Activated CD8-positive, alpha-beta memory T cell treated with anti-CD3 and anti-CD28 coated beads for 48 hours (primary cell): Measurements from ENCODE around the gene TEPSIN.

Experiments used
- DNase-seq, 3 experiments: peaks; one replicate each; pipeline ENCODE4 v3.0.0-alpha.2; 2020; ENCODE audit warnings: low read depth in 2 of 3, low spot score in 2 of 3

TEPSIN gene

GRCh38 chr17:81187586-81188490, 51.0 kb downstream of the TEPSIN start:
- DNase-seq: no peak

- no peak for DNase-seq
Measured at GRCh38 chr17:81187120-81187519, 51.7 kb downstream of the TEPSIN start.

DNA sequence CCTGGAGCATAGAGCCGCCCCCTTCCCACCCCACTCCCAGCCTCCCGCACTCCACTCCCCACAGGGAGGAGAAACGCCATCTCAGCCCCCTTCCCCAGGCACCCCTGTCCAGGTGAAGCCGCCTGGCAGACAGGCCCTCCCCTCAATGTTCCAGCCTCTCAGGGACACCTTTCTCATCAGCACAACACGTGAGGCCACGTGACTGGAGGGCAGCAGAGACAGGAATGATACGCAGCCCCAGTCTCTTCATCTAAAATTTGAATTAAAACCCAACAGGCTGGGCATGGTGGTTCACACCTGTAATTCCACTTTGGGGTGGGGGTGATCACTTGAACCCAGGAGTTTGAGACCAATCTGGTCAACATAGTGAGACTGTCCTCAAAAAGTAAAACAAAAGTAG, 52.7 kb downstream of the TEPSIN start:
- DNase-seq: no peak

DNA sequence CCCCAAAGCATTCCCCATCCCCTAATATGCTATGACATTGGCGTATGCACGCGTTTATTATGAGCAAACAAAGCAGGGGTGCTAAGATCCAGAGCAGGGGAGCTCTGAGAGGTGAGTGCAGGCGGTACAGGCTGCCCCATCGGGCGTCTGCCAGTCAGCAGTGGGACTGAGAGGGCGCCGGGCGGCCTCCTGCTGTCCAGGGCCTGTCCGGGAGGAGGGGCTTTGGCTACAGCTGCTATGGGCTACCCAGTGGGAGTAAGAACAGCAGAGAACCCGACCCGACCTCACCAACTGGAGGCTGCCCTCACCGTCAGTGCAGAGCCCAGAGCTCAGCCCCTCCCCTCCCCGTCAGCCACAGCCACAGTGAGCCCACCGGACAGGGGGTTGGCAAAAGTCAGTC, 54.3 kb downstream of the TEPSIN start:
- DNase-seq: no peak

- no peak for DNase-seq
Measured at GRCh38 chr17:81183807-81184206, 55.0 kb downstream of the TEPSIN start.

- DNase-seq: no peak
Measured at GRCh38 chr17:81183316-81183715, 55.5 kb downstream of the TEPSIN start.

GRCh38 chr17:81182596-81182995, 56.3 kb downstream of the TEPSIN start:
- no peak for DNase-seq

- DNase-seq: no peak
Measured at GRCh38 chr17:81181811-81182185, 57.1 kb downstream of the TEPSIN start.

GRCh38 chr17:81180836-81181810, 57.7 kb downstream of the TEPSIN start:
- DNase-seq: no peak

GRCh38 chr17:81179861-81180260, 59.0 kb downstream of the TEPSIN start:
- no peak for DNase-seq

GRCh38 chr17:81179220-81179619, 59.6 kb downstream of the TEPSIN start:
- DNase-seq: no peak
